Stimulated activated naive CD4-positive, alpha-beta T cell treated with Interleukin-2 at 50 U/mL for 16 hours (primary cell): ENCODE data around the gene FABP2.
"Not testable (repeated sequence)": the region's sequence is repeated elsewhere in the genome, so short reads cannot be mapped to it uniquely, and the experiment has no call there.

Source experiments
- DNase-seq: peaks from one replicate; lab custom pipeline; 2025; lab: John Stamatoyannopoulos, UW

The FABP2 gene

DNA sequence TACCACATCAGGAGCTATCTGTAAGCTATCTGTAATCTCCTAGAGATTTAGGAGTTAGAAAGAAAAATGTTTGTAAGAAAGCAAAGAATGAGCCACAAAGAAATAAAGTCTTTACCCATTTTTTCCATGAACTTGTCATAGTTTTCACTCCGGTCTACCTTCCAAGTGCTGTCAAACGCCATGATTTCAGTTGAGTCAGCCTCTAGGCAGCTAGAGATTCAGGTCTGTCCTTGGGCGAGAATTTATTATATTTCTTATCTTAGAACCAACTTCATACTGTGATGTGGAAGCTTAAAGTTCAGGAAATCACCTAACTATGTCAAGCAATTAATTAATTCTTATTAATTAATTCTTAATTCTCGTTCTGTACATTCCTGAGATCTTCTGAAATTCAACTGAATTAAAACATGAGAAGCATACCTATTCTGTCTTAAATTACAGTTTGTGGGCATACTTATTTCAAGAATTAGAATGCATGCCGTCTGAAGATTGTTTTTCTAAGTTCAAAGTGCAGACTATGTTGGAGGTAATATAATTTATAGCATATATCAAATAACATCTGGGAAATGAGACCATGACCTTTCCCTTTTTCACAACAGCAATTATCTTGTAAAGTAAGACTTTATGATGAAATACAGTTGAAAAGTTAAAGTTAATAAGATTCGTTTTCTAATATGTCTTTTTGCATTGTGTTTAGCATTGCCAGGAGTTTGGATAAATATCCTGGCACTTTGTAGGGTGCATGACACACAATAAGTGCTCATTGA is at the start of gene FABP2:
Gene FABP2, minus strand, starts transcription at position 218 of the 767 bp plus-strand sequence. Its CDS starts 36 bp downstream, at position 182.
- no peak for DNase-seq

GRCh38 chr4:119370951-119371683 is 49.2 kb upstream of the FABP2 start:
- not testable (repeated sequence) for DNase-seq

DNA sequence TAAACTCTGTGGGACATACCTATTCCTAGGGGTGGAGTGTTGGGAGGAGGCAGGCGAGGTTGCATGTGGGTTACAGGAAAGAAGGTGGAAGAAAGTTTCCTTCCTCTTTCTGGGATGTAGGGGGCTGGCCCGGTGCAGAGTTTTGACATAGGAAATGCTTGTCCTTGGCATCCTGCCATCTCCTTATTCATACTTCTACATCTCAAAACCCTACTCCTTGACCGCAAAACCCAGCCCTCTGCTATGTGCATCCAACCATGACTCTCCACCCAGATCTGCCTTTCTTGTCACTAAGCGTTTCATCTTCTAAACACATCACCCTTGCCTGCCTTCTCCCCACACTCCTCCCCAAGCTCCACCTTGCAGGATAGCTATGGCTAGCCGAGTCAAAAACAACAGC is 48.5 kb upstream of the FABP2 start:
- DNase-seq: peak; percentile 27

GRCh38 chr4:119366802-119367201 is 44.9 kb upstream of the FABP2 start:
- not testable (repeated sequence) for DNase-seq

- DNase-seq: not testable (repeated sequence)
These were observed 42.3 kb upstream of the FABP2 start for GRCh38 chr4:119364203-119364602.

DNA sequence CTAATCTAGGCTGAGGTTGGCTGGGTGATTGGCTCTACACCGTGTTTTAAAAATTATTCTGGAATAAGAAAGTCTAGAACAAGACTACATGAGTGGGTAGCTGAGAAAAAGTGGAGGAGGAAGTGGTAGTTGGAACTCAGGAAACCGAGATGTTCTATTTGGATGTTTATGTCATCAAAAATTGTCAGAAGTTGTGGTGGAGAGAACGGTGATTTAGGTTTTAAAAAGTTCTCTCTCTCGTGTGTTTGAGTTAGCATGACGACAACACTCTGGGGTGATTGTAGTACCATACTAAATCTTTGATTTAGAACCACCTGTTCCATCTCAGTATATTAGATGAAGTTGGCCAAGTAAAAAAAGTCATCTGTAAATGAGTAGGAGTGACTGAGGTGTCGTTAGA is 41.4 kb upstream of the FABP2 start:
- not testable (repeated sequence) for DNase-seq

DNA sequence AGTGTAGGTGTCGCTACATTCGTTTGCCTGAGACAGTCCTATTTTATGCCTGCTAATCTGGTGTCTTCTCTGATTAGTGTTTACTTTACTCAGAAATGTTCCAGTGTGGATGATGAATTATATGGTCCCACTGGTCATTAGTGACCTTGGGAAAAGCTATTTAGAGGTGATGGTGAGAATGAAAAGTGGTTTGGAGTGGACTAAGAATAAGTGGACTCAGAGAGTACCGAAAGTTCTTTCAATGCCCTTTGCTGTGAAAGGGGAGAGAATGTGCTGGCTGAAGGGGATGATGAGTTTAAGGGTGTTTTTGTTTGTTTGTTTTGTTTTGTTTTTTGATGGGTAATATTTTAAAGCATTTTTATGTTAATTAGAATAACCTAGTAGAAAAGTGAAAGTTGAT is 40.5 kb upstream of the FABP2 start:
- DNase-seq: not testable (repeated sequence)

GRCh38 chr4:119359873-119360272 is 37.9 kb upstream of the FABP2 start:
- not testable (repeated sequence) for DNase-seq

- DNase-seq: not testable (repeated sequence)
These were observed 34.9 kb upstream of the FABP2 start for GRCh38 chr4:119356796-119357195.

GRCh38 chr4:119356041-119356440 is 34.1 kb upstream of the FABP2 start:
- DNase-seq: not testable (repeated sequence)

- DNase-seq: not testable (repeated sequence)
These were observed 31.4 kb upstream of the FABP2 start for GRCh38 chr4:119353364-119353763.

GRCh38 chr4:119348169-119348568 is 26.2 kb upstream of the FABP2 start:
- not testable (repeated sequence) for DNase-seq

DNA sequence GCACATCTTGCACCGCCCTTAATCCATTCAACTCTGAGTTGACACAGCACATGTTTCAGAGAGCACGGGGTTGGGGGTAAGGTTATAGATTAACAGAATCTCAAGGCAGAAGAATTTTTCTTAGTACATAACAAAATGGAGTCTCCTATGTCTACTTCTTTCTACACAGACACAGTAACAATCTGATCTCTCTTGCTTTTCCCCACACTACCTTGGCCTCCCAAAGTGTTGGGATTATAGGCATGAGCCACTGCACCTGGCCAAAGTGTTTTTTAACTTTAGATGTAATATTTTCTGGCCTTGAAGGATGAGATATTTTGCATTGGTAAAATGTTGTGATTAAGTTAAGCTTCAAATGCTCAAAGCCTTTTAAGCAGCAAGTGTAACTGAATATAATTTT is 21.4 kb upstream of the FABP2 start:
- DNase-seq: not testable (repeated sequence)

DNA sequence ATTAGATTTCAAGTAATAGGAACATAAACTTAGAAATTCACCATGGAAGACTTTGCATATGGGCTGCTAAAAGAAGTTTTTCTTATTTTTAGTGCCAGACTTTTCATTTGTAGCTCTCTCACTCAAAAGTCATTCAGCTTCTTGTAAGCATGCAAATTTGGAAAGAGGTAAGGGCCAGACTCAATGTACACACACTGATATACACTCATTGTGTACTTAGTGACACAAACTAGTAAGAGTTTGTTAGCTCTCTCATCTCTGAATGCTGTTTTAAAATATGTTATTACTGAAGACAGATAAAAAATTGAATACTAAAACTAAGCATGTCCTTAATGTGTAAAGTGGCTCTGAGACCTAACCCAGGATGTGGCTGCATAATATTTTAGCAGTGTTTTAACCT is 18.0 kb upstream of the FABP2 start:
- not testable (repeated sequence) for DNase-seq

DNA sequence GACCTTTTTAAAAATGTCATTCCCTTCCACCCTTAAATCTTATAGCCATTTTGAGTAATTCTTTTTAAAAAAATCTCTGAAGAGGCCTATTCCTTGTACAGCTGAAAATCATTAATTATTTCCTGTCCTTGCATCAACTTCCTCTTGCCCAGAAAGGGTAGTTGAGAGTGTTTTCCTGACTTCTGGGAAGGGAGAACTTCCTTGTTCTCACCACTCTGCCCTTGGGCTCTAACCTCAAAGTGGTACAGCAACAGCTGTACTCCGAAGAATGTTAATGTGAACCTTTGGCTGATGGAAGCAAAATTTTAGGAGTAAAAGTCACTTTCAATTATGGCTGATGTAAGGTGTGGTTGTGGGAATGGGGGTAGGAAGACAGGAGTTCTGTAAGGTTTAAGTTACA is 15.1 kb upstream of the FABP2 start:
- no peak for DNase-seq

DNA sequence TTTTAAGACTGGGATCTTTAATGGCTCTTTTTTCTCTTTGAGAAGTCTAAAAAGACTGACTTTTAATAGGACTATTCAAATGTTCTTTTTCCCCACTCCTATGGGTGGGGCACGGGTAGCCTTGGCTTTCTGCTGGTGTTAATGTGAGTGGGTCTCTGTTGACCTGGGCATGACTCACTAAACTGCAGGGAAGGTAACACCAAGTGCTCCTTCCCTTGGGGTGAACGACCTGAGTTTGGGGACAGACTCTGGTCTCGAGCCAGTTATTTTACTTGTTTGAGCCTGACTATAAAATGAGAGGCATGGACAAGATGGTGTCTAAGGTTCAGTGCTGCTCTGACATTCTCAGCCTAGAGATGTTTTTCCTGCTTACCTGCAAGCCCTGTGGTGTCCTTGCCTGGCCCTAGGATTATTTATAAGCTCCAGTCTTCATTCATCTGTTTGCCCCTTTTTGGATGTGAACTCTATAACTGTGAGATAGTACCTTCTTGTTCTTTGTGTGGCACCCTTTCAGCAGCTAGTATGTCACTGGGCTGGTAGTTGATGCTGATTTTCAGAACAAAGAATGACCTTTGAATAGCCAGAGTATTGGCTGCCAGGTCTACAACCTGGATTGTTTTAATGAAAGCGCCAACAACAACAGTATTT is 14.5 kb upstream of the FABP2 start:
- DNase-seq: not testable (repeated sequence)

- no peak for DNase-seq
These were observed 8.1 kb upstream of the FABP2 start for GRCh38 chr4:119329835-119330620.

DNA sequence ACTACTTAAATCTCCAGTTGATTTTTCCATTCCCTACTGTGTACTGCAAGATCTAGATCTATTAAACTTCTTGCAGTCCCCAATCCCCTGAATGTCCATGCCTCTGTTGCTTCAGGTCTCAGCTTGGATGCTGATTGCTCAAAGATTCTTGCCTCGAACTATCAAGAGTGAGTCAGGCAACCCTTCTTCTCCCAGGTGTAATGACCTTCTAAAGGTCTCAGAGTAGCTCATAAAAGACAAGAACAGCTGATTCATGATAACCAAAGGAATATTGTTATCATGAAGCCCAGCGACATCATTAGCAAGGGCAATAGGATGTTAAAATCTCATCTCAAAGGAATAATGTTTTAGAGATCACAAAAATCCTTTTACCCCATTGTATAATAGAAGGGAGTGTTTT is 6.8 kb upstream of the FABP2 start:
- DNase-seq: no peak

GRCh38 chr4:119317990-119318389 is 3.9 kb downstream of the FABP2 start:
- DNase-seq: no peak

GRCh38 chr4:119315036-119315435 is 6.9 kb downstream of the FABP2 start:
- no peak for DNase-seq

- no peak for DNase-seq
These were observed 7.6 kb downstream of the FABP2 start for GRCh38 chr4:119314356-119314755.

- no peak for DNase-seq
These were observed 8.7 kb downstream of the FABP2 start for GRCh38 chr4:119313237-119313636.
